CD4-positive, alpha-beta T cell treated with Interleukin-2 at 100 ng/mL for 4 hours (primary cell): Measurements from ENCODE around the gene DHX8.
"Not testable (repeated sequence)": the region's sequence is repeated elsewhere in the genome, so short reads cannot be mapped to it uniquely, and the experiment has no call there.

Experiments
- DNase-seq: peaks from one replicate; pipeline ENCODE4 v3.0.0-alpha.2; 2020; ENCODE audit warnings: low spot score

The DHX8 gene

DNA sequence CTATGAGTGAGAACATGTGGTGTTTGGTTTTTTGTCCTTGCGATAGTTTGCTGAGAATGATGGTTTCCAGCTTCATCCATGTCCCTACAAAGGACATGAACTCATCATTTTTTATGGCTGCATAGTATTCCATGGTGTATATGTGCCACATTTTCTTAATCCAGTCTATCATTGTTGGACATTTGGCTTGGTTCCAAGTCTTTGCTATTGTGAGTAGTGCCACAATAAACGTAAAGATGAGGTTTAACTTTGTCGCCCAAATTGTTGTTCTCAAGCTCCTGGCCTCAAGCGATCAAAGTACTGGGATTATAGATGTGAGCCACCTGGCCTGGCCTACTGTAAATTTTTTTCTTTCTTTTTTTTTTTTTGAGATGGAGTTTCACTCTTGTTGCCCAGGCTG is 21.2 kb upstream of the DHX8 start:
- DNase-seq = not testable (repeated sequence)

DNA sequence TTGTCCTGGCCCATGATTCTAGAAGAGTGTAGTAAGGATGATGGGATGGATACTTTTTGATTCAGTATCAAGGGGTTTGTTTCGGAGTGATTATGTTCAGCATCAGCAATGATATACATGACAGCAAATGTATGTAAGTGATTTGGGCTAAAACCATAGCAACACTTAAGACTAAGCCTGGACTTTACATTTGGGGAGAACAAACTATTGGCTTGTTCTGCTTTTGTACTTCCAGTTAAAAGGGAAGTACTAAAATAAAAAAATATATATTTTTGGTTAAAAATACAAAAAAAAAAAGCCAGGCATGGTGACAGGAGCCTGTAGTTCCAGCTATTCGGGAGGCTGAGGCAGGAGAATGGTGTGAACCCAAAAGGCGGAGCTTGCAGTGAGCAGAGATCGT is 20.5 kb upstream of the DHX8 start:
- no peak for DNase-seq

DNA sequence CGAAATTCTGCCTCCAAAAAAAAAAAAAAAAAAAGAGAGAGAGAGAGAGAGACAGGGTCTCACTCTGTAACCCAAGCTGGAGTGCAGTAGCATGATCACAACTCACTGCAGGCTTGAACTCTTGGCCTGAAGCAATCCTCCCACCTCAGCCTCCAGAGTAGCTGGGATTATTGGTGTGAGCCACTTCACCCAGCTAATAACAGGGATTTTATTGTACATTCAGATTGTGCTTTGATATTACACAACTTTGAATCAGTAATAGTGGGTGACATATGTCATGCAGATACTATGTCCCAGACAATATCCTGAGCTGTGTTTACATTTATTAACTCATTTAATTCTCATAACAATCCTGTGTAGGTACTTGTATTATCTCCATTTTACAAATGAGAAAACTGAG is 19.7 kb upstream of the DHX8 start:
- no peak for DNase-seq

DNA sequence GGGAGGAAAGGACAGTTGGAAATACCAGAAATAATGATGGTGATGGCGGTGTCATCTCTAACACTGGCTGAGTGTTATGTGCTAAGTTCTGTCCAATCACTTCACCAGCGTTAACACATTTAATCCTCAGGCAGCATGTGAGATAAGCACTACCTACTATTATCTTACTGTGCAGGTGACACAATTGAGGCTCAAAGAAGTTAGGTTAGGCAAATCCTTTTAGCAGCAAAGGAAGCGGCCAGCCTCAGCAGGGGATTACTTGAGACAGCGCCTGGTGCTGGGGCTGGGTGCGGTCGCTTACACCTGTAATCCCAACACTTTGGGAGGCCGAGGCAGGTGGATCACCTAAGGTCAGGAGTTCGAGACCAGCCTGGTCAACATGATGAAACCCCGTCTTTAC is 18.7 kb upstream of the DHX8 start:
- DNase-seq = no peak

DNA sequence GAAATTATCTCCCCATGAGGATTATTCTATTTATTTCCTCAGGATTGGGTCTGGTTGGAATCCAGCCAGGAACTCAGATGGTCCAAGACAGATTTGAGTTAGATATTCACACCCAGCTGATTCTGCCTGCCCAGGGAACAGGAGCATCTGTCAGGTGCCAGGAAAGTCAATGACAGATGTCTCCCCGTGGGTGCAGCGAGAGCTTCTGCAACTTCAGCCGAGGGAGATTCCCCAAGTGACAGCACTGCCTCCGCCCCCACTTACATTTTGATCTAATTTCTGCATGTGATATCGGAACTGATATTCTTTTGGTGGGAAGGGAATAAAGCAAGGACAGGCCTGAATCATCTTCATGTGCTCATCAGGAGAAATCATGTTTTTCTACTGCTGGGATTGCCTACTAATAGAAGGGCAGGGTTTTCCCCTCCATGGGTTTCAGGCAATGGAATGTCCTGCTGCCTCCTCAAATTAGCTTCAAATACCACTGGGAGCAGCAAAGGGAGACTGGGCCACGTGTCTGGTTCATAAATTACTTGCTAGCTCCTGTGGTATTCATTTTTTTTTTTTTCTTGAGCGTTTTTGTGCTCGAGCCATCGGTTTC is 15.7 kb upstream of the DHX8 start:
- no peak for DNase-seq

- DNase-seq = no peak
Measured at GRCh38 chr17:43468691-43469139, 15.1 kb upstream of the DHX8 start.

GRCh38 chr17:43469145-43469544 is 14.6 kb upstream of the DHX8 start:
- DNase-seq = no peak

- no peak for DNase-seq
Measured at GRCh38 chr17:43471585-43472160, 12.1 kb upstream of the DHX8 start.

DNA sequence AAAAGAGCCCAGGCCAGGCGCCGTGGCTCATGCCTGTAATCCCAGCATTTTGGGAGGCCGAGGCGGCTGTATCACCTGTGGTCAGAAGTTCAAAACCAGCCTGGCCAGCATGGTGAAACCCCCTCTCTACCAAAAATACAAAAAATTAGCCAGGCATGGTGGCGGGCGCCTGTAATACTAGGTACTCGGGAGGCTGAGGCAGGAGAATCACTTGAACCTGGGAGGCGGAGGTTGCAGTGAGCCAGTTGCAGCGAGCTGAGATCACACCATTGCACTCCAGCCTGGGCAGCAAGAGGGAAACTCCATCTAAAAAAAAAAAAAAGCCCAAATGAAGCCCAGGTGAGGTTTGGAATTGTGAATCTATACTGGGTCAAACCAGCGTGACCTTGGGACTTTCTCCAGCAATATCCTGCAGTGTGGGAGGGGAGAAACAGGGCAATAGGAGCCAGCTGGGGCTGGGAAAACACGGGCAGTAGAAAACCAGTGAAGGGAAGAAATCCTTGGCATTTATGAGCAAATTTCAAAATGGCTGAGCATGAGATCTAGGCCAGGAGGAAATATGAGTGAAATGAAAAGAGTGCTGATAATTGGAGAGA is 8.2 kb upstream of the DHX8 start:
- DNase-seq = no peak

GRCh38 chr17:43476306-43476705 is 7.5 kb upstream of the DHX8 start:
- not testable (repeated sequence) for DNase-seq

- DNase-seq = no peak
Measured at GRCh38 chr17:43477832-43478634, 5.7 kb upstream of the DHX8 start.

GRCh38 chr17:43479948-43480347 is 3.8 kb upstream of the DHX8 start:
- no peak for DNase-seq

- no peak for DNase-seq
Measured at GRCh38 chr17:43482103-43483012, 1.4 kb upstream of the DHX8 start.

DNA sequence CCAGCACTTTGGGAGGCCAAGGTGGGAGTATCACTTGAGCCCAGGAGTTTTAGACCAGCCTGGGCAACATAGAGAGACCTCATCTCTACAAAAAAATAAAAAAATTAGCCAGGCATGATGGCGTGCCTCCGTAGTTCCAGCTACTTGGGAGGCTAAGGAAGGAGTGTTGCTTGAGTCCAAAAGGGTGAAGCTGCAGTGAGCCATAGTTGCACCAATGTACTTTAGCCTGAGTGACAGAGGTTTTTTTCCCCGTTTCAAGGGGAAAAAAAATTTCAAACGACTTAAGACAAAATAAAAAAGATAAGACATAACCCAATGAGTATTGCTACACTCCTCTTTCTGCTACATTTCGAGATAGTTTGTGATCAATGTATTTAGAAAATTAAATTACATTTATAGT is 6.8 kb downstream of the DHX8 start:
- no peak for DNase-seq

DNA sequence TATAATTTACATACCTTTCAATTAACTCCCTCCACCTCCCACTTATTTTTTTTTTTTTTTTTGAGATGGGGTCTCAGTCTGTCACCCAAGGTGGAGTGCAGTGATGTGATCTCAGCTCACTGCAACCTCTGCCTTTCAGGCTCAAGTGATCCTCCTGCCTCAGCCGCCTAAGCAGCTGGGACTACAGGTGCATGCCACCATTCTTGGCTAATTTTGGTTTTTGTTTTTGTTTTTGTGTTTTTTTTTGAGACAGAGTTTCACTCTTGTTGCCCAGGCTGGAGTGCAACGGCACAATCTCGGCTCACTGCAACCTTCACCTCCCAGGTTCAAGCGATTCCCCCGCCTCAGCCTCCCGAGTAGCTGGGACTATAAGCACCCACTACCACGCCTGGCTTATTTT is 25.7 kb downstream of the DHX8 start:
- not testable (repeated sequence) for DNase-seq

- not testable (repeated sequence) for DNase-seq
Measured at GRCh38 chr17:43511199-43511598, 27.4 kb downstream of the DHX8 start.

- no peak for DNase-seq
Measured at GRCh38 chr17:43515656-43516055, 31.9 kb downstream of the DHX8 start.

- no peak for DNase-seq
Measured at GRCh38 chr17:43517161-43517560, 33.4 kb downstream of the DHX8 start.

DNA sequence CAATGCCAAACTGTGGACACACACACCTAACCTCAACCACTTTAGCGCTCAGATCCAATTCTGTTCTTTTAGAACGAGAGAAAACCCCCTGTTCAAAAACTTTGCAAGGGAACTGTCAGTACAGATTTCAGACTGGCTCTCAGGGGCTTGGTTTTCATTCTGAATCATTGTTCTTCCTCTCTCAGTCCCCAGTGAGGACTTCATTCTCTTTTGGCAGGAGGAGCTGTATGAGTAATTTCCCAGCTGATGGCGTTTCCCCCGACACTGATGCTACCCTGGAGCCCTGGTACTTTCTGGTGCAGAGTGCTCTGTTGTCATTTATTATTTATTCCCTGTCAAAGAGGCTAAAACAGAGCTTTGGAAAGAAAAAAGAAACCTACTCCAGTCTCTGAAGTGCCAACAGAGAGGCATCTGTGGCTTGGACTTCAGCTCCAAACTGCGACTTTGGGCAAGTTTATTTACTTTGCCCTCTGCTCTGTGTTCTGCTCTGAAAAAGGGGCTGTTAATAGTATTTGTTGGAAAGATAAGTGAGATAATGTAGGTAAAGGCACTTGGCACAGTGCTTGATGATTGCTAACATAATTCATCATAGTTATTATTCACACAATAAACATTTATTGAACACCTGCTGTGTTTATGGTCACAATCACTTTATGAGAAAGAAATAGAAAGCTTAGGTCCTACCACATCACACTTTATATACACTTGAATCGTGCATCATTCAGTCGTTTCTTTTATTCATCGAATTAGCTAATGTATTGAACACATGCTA is 34.0 kb downstream of the DHX8 start:
- DNase-seq = no peak

DNA sequence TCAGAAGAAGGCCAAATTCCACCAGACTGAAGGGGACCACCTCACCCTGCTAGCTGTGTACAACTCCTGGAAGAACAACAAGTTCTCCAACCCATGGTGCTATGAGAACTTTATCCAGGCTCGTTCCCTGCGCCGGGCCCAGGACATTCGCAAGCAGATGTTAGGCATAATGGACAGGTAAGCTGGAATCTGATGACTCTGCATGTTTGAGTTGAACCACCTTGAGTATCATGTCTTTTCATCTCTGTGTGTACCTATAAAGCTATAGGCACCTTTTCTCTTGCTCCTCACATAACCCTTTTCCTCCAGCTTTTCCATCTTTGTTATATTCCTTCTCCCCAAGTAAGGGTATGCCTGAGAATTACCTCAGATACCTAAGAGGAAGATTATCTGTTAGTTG is 37.6 kb downstream of the DHX8 start:
- DNase-seq = no peak

- DNase-seq = no peak
Measured at GRCh38 chr17:43524945-43525575, 41.3 kb downstream of the DHX8 start.
